Type B pancreatic cell (in vitro differentiated cells): Measurements from ENCODE around the gene PEX16. TPM values are rescaled to one million over a fixed set of nuclear protein-coding genes. Genes with fewer than 3 reads are reported as not detected.

ENCODE experiments used
- DNase-seq: peaks from one replicate; pipeline ENCODE4 v3.0.0; 2021; ENCODE audit warnings: mixed read lengths; ENCODE audit not compliant: unreplicated experiment; ENCODE audit errors: extremely low spot score
- H3K27ac Mint-ChIP-seq: 2 replicates; pipeline ENCODE4 v1.8.0; 2021; ENCODE audit warnings: mild to moderate bottlenecking, mixed read lengths
- H3K27me3 Mint-ChIP-seq: 2 replicates; pipeline ENCODE4 v1.8.0; 2021; ENCODE audit warnings: mixed read lengths
- H3K36me3 Mint-ChIP-seq: 2 replicates; pipeline ENCODE4 v1.8.0; 2021; ENCODE audit warnings: mixed read lengths
- H3K4me1 Mint-ChIP-seq: one replicate; pipeline ENCODE4 v1.8.0; 2021; ENCODE audit warnings: mixed read lengths; ENCODE audit not compliant: unreplicated experiment
- H3K4me3 Mint-ChIP-seq: 2 replicates; pipeline ENCODE4 v1.8.0; 2021; ENCODE audit warnings: mild to moderate bottlenecking, mixed read lengths
- H3K9me3 Mint-ChIP-seq: 2 replicates; pipeline ENCODE4 v1.8.0; 2021; ENCODE audit warnings: mixed read lengths
- CTCF ChIP-seq: fragments of 200-600 bp; sonication (generic); conservative IDR thresholded peaks from 2 replicates; pipeline ENCODE4 v1.5.0; 2021; ENCODE audit warnings: antibody characterized with exemption, mild to moderate bottlenecking
- total RNA-seq: library from RNA; stranded (reverse); gene quantifications from 2 replicates; pipeline ENCODE4 v1.2.1, GENCODE V29; 2021; ENCODE audit warnings: low replicate concordance

The PEX16 gene
- total RNA-seq, 1 donor from 2014 or later: 21.7 TPM

GRCh38 chr11:45889966-45890365 is 27.7 kb downstream of the PEX16 start:
- TF ChIP-seq CTCF: no peak
- Mint-ChIP-seq H3K4me3 (no peak overlapping the region), H3K9me3 (no peaks in the 10 kb centered on the region), H3K4me1 (peaks cover 11% of the 10 kb centered on the region), H3K27me3 (peaks cover 9% of the 10 kb centered on the region), H3K27ac (no peak overlapping the region), H3K36me3 (no peaks in the 10 kb centered on the region)
- no peak for DNase-seq

GRCh38 chr11:45889555-45889954 is 28.1 kb downstream of the PEX16 start:
- Mint-ChIP-seq H3K27me3 (peaks cover 13% of the 10 kb centered on the region), H3K4me1 (peaks cover 8% of the 10 kb centered on the region), H3K4me3 (no peak overlapping the region), H3K9me3 (no peaks in the 10 kb centered on the region), H3K27ac (no peak overlapping the region), H3K36me3 (no peaks in the 10 kb centered on the region)
- DNase-seq: no peak
- no peak for TF ChIP-seq CTCF

- H3K9me3 Mint-ChIP-seq: no peaks in the 10 kb centered on the region
- no peak overlapping the region for H3K27ac Mint-ChIP-seq
- H3K36me3 Mint-ChIP-seq: no peaks in the 10 kb centered on the region
- TF ChIP-seq CTCF: no peak
- DNase-seq: no peak
- H3K4me1 Mint-ChIP-seq: peaks cover 3% of the 10 kb centered on the region
- H3K4me3 Mint-ChIP-seq: no peak overlapping the region
- H3K27me3 Mint-ChIP-seq: peaks cover 14% of the 10 kb centered on the region
Observed at GRCh38 chr11:45887587-45887986, 30.1 kb downstream of the PEX16 start.

- no peak for TF ChIP-seq CTCF
- no peak overlapping the region for H3K27ac Mint-ChIP-seq
- H3K9me3 Mint-ChIP-seq: no peaks in the 10 kb centered on the region
- H3K4me1 Mint-ChIP-seq: peaks cover 3% of the 10 kb centered on the region
- H3K4me3 Mint-ChIP-seq: peak overlapping the region; percentile 63
- peaks cover 14% of the 10 kb centered on the region for H3K27me3 Mint-ChIP-seq
- no peak for DNase-seq
- H3K36me3 Mint-ChIP-seq: peaks cover 4% of the 10 kb centered on the region
Observed at GRCh38 chr11:45886816-45887520, 30.7 kb downstream of the PEX16 start.

- Mint-ChIP-seq H3K9me3 (no peaks in the 10 kb centered on the region), H3K36me3 (peaks cover 4% of the 10 kb centered on the region), H3K4me1 (peaks cover 3% of the 10 kb centered on the region), H3K27me3 (peaks cover 14% of the 10 kb centered on the region), H3K27ac (no peak overlapping the region), H3K4me3 (peak overlapping the region; percentile 63)
- no peak for TF ChIP-seq CTCF
- DNase-seq: no peak
Observed at GRCh38 chr11:45885921-45886721, 31.6 kb downstream of the PEX16 start.
